Measurements from ENCODE around the gene CFDP1.

Gene CFDP1

GRCh38 chr16:75420987-75421819, 12.1 kb downstream of the CFDP1 start:
- no peak for TF ChIP-seq CTCF (IDR thresholded peaks at IDR 0.05)
- no peaks in the 10 kb centered on the region for H3K9me3 ChIP-seq
- no peak overlapping the region for H3K4me3 ChIP-seq
- peaks cover 0 to 40% (median 11%) of the 10 kb centered on the region in 4 donors for H3K4me1 ChIP-seq
- intact Hi-C loops (cut with DNase I; ENCODE audit: low total_unique reads): no loop called here
- peak; percentile 62 to 70 for DNase-seq
- no peaks in the 10 kb centered on the region for H3K27me3 ChIP-seq
- H3K27ac ChIP-seq: peak overlapping the region in 1 of 2 donors; percentile 9
- no peaks in the 10 kb centered on the region for H3K36me3 ChIP-seq

GRCh38 chr16:75416904-75417565, 16.3 kb downstream of the CFDP1 start:
- Histone ChIP-seq H3K27me3 (no peaks in the 10 kb centered on the region), H3K4me1 (peaks cover 0 to 17% (median 10%) of the 10 kb centered on the region in 4 donors), H3K36me3 (peaks cover 0 to 12% (median 5%) of the 10 kb centered on the region in 3 donors), H3K4me3 (no peak overlapping the region), H3K27ac (no peak overlapping the region), H3K9me3 (no peaks in the 10 kb centered on the region)
- intact Hi-C loops (cut with DNase I; ENCODE audit: low total_unique reads): no loop called here
- TF ChIP-seq CTCF (IDR thresholded peaks at IDR 0.05): no peak
- DNase-seq: no peak

GRCh38 chr16:75415169-75415905, 18.0 kb downstream of the CFDP1 start:
- H3K4me3 ChIP-seq: no peak overlapping the region
- H3K27me3 ChIP-seq: no peaks in the 10 kb centered on the region
- intact Hi-C loops (cut with DNase I; ENCODE audit: low total_unique reads): no loop called here
- H3K27ac ChIP-seq: no peak overlapping the region
- no peaks in the 10 kb centered on the region for H3K9me3 ChIP-seq
- TF ChIP-seq CTCF (IDR thresholded peaks at IDR 0.05): no peak
- DNase-seq: no peak
- peaks cover 0 to 4% (median 0%) of the 10 kb centered on the region in 4 donors for H3K4me1 ChIP-seq
- H3K36me3 ChIP-seq: peaks cover 16 to 26% (median 18%) of the 10 kb centered on the region in 3 donors

- Histone ChIP-seq H3K4me1 (no peaks in the 10 kb centered on the region), H3K4me3 (no peak overlapping the region), H3K36me3 (peaks cover 18 to 40% (median 21%) of the 10 kb centered on the region in 3 donors), H3K27me3 (no peaks in the 10 kb centered on the region), H3K27ac (no peak overlapping the region), H3K9me3 (no peaks in the 10 kb centered on the region)
- no peak for TF ChIP-seq CTCF (IDR thresholded peaks at IDR 0.05)
- intact Hi-C loops (cut with DNase I; ENCODE audit: low total_unique reads): no loop called here
- DNase-seq: no peak
Measured at GRCh38 chr16:75413951-75414350, 19.4 kb downstream of the CFDP1 start.

- Histone ChIP-seq H3K4me1 (peaks cover 0 to 14% (median 5%) of the 10 kb centered on the region in 4 donors), H3K9me3 (no peaks in the 10 kb centered on the region), H3K36me3 (peaks cover 12 to 60% (median 21%) of the 10 kb centered on the region in 3 donors), H3K27me3 (no peaks in the 10 kb centered on the region), H3K4me3 (no peak overlapping the region), H3K27ac (no peak overlapping the region)
- intact Hi-C loops (cut with DNase I; ENCODE audit: low total_unique reads): loop anchor here (5.0 kb wide), 1 partner anchor 205 kb away; no protein-coding TSS in a partner anchor
- DNase-seq: no peak
- TF ChIP-seq CTCF (IDR thresholded peaks at IDR 0.05): no peak
Measured at GRCh38 chr16:75406943-75407342, 26.4 kb downstream of the CFDP1 start.

All from tibial artery (tissue), 4 donors.